ENCODE data around the gene ATXN7L1. TPM values are rescaled to one million over a fixed set of nuclear protein-coding genes. Genes with fewer than 3 reads are reported as not detected.
A peak's percentile ranks its signal among the peaks of the same experiment; 100 is the strongest.
"Not testable (repeated sequence)": the region's sequence is repeated elsewhere in the genome, so short reads cannot be mapped to it uniquely, and the experiment has no call there.

The ATXN7L1 gene
- total RNA-seq, 1 donor from 2014 or later = 5.1 TPM

DNA sequence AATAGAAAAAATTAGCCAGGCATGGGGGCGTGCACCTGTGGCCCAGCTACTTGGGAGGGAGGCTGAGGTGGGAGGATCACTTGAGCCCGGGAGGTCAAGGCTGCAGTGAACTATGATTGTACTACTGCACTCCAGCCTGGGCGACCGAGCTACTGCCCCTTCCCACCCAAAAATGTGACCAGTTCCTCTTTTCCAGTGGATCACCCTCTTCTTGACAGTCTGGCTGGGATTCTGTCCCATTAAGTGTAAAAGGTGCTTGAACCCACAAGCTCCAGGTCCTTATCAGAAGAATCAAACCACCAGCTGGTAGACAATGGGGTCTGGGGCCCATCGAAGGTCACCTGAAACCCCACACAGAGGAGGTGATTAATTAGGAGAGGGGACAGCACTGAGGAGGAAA is 14.1 kb downstream of the ATXN7L1 start:
- DNase-seq (ENCODE audit: low read depth) = no peak

DNA sequence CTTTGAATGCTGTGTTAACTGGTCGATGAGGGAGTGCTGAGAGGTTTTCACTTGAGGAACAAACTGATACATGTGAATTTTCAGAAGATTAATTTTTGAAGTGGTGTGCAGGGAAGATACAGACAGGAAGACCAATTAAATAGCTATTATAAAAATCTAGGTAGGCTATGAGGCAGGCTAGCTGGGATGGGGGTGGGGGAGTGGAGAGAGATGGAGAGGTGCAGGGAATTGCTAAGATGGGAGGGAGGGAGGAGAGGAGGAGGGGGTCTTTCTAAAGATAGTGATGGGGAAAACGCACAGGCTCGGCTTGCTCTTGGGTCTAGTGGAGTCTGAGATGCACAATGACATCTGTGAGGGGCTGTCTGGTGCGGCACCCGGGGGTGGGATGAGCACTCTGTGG is 15.2 kb downstream of the ATXN7L1 start:
- DNase-seq (ENCODE audit: low read depth) = no peak

DNA sequence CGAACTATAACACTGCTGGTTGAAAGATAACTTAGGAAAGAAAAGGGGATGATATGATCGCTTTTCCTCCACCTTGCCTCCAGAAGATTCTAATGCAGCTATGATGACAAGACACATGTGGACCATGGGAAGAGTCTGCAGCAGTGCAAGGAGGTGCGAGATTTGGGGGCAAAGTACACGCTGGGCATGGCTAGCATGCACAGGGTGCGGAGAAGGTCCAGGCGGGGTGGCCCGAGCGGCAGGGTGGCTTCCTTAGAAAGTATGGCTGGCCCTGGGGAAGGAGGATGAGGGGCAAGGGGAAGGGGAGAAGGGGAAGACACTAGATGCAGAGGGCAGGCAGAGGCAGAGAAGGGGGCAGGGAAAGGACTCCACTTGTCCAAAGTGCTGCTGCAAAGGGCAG is 15.6 kb downstream of the ATXN7L1 start:
- DNase-seq (ENCODE audit: low read depth) = no peak

DNA sequence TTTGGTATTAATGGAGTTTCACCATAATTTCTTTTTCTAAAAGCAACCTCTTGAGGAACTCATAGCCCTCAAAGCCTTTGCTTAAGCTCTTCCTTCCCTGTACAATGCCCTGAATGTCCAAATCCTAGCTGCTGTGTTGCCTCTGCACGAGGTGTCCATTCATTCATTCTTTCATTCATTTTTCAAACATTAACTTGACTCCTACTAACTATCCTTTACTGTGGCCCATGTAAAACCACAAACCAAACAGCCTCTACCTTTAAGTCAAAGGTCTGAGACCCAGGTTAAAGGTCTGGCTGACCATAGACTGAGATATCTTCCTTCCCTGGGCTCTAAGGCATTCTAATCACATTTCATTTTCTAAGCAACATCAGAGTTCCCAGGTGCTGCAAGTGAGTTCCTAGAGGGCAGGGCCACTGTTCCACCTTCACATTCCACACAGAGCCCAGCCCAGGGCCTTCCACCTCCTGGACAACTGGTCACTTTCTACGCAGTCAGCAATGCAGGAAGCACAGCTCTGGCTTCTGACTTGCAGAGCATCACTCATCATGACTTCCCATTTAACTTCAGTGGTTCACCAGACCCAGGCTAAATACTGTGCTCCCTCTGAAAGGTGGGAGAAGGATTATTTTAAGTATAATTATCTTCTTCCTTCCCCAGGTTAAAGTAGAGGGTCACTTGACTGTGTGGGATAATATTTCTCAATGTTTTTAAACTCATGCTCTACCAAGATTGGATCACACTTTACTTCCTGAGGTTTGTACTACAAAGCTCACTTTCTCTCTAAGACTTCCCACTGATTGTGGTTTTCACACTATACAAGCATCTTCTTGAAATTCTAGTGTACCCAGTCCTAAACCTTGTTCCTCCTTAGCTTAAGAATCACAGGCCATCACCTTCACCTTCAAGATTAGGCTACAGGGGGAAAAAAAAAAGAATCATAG is 19.1 kb downstream of the ATXN7L1 start:
- no peak for DNase-seq (ENCODE audit: low read depth)

DNA sequence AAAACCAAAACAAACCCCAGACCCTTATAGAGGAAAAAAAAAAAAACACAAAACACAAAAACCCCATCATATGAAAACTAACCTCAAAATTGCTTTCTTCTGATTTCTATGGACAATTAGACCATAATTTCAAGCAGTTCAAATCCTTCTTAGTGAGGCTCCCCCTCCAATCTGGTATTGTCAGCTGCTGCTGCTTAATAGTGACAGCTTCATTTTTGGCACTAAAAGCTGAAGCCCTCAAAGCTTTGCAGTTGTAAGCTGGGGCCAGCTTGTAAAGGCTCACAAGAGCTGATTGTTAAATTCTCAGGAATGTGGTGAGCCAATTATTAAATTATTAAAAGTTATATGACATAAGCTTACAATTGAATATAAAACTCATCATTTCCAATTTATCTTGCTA is 21.9 kb downstream of the ATXN7L1 start:
- DNase-seq (ENCODE audit: low read depth) = peak; percentile 52

DNA sequence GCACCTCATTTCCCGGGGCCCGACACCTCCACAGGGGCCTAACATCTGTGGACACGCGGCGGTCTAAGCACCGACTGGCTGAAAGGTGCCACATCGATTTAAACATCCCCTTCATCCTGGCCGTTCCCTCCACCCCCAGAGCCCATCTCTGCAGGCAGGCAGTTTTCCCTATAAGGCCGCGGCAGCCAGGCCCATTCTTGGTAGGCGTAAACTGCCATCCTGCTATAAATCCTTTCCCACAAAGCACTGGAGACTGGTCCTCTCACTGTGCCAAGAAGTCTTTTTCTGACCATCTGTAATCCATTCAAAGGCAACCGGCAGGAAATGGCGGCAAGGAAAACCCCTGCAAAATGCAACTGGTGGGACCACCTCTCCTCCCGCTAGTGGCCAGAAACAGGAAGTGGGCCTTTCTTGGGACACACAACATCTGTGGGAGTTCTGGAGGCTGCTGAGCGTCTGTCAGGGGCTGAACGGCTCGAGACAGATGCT is 22.4 kb downstream of the ATXN7L1 start:
- peak; percentile 32 for DNase-seq (ENCODE audit: low read depth)

DNA sequence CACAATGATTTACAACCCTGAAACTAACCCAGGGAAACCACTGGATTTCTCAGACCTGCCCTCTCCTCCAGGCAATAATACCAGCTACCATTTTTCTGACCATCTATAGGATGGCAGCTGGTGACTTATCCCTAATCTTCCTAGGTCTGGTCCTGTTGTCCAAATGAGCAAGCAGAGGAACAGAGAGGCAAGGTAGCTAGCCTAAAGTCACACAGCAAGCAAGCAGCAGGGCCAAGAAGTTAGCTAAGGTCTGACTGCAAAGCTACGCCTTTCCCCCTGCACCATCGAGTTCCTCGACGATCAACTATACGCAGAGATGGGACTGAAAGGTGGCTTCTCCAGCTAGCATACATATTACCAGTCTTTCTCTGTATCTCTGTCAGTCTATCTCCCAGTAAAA is 25.3 kb downstream of the ATXN7L1 start:
- no peak for DNase-seq (ENCODE audit: low read depth)

DNA sequence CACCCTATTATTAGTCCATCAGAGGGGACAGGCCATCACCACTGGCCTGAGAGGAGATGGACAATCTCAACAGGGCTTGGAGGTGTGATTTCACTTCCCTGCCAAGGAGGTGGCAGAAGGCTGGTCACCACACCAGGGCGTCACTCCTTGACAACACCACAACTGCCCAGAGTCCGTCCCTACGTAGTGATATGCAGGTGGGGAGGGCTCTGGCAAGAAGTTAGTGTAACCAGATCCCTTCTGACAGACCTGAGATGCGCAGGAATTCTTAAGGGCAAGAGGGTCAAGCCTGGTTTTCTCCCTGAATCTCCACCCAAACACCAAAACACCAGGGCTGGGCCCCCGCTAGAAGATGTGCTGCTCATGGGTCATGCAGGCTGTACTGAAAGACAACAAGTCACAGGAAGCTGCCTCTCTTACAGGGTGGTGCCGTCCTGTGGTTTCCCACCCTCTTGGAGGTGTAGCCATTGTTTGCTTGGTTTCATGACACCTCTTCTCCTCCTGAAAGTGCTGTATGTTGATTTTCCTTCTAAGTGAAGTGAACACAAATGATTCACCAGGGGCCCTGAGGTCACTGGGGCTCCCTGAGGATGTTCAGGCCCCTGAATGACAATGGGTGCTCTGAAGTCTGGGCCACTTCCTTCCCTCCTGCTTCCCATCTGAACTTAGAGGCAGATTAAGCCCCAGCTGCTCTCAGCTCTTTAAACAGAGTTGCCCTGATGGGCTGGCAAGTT is 27.1 kb downstream of the ATXN7L1 start:
- peak; percentile 30 for DNase-seq (ENCODE audit: low read depth)

DNA sequence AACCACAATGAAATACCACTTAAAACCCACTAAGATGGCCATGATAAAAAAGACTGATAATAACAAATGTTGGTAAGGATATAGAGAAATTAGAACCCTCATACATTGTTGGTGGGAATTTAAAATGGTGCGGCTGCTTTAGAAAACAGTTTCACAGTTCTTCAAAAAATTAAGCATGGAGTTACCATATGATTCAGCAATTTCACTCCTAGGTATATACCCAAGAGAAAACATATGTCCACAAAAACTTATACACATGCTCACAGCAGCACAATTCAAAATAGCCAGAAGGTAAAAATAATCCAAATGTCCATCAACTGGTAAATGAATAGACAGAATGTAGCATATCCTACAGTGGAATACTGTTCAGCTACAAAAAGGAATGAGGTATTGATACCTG is 30.0 kb downstream of the ATXN7L1 start:
- DNase-seq (ENCODE audit: low read depth) = no peak

DNA sequence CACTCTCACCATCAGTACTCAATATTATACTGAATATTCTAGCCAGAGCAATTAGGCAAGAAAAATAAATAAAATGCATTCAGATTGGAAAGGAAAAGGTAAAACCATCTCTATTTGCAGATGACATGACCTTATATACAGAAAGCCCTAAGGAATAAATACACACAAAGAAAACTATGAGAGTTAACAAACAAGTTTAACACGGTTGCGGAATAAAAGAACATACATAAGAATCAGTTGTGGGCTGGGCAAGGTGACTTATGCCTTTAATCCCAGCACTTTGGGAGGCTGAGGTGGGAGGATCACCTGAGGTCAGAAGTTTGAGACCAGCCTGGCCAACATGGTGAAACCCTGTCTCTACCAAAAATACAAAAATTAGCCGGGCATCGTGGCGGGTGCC is 31.7 kb downstream of the ATXN7L1 start:
- not testable (repeated sequence) for DNase-seq (ENCODE audit: low read depth)

DNA sequence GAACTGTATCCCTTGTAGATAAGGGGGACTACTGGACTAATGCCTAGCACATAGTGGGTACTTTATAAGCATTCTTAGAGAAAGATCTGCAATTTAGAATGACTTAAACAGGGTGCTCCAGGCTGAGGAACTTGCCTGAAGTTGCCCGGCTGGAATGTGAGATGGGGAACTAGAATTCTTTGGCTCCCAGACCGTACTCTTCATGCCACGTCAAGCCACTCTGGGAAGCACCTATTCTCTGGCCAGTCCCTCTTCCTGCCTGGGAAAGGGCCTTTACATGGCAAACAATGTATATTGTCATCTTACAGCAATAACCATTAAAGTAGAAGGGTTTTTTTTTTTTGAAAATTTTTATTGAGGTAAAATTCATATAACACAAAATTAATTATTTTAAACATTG is 34.5 kb downstream of the ATXN7L1 start:
- DNase-seq (ENCODE audit: low read depth) = no peak

DNA sequence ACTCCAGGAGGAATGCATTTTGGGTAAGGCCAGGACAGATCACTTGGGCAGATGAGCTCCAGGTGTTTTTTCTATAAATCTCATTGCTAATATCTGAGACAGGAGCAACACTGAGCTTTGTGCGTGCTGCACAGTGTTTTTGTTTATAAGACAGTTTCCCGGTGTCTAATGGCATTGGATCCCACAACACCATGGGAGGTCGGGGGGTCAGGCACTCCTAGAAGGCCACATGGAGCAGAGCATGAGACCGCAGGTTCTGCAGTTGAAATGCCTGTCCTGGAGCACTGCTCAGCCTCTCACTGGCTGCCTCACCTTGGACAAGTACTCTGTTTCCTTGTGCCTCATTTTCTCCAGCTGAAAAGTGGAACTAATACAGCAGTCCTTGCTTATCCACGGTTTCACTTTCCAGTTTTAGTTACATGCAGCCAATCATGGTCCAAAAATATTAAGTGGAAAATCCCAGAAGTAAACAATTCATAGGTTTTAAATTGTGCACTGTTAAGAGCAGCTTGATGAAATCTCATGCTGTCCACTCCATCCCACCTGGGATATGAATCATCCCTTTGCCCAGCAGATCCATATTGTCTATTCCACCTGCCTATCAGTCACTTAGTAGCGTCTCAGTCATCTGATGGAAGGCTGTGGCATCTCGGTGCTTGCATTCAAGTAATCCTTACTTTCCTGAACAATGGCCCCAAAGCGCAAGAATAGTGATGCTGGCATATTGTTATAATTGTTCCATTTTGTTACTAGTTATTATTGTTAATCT is 35.2 kb downstream of the ATXN7L1 start:
- DNase-seq (ENCODE audit: low read depth) = no peak

DNA sequence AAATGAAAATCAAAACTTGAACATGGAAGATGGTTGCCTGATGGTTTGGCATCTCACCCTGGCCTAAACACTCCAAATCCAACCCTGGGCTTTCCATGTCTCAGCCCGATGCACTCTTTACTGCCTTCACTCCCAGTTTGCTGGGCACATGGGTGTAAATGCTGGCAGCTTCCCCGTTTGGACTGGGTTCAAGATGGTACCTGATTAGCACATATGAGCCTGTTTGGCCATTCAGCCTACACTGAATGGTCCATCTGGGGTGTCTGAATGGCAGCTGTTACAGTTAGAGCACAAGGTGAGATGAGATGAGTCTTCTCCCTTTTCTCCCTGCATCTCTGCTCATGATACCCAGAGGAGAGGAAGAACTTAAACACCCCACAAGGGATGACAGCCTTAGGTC is 37.1 kb downstream of the ATXN7L1 start:
- no peak for DNase-seq (ENCODE audit: low read depth)

DNA sequence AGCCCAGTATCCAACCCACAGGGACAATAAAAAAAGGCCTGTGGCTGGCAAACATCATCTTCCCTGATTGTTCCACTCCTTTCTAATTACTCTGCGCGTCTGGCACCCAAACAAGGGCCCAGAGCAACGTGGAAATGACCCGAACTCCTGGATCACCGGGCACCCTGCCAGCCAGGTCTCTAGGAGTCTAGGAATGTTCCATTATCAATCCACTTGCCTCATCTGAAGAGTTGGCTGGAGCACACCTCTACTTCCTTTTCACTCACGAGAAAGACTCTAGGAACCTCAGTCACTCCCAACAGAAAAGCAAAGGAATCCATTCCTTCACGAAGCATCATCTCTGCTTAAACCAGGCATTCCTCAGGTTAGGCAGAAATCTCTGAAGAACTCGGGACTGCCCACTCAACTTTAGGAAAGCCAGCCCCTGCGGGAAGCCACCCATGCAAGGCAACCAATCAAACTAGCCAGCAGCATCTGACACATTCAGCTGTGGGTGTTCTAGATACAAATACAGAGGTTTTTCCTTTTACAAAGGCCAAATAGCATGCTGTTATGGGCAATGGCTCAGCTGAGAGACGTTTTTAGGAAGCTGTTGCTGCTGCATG is 37.7 kb downstream of the ATXN7L1 start:
- DNase-seq (ENCODE audit: low read depth) = peak; percentile 11

DNA sequence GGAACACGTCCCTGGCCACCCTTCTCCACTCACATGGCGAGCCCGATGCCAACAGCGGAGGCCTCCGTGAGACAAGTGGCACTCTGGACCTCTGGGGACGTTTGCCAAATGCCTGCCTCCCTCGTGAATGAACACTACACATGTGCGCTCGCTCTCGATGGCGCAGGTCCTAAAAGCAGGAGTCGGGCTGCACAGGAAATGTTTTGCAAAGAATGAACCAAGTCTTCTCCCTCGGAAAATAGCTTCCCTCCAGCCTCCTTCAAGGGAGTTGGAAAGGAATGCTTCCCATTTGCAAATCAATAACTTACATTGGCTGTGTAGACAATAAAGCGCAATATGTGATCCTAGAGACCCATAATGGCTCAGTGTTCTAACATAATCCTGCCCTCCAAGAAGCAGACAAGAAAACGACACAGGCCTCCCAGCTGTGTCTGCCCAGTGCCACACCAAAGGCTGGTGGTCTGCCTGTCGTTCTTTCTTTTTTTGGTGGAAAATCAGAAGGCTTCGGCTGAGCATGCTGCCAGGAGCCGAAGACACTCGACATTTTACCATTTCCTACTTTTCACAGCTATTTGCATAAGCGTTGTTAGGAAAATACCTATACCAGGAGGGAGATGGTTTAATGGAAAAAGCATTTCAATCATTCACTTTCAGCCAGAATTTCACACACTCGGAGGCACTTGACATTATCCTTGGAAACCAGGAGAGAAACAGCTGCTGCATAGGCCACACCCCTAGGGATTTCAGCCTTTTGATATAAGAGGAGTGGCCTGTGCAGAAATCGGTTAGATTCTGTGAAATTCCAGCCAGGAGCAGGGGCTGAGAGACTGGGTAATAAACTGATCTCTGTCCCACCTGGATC is 38.4 kb downstream of the ATXN7L1 start:
- DNase-seq (ENCODE audit: low read depth) = peak; percentile 67

DNA sequence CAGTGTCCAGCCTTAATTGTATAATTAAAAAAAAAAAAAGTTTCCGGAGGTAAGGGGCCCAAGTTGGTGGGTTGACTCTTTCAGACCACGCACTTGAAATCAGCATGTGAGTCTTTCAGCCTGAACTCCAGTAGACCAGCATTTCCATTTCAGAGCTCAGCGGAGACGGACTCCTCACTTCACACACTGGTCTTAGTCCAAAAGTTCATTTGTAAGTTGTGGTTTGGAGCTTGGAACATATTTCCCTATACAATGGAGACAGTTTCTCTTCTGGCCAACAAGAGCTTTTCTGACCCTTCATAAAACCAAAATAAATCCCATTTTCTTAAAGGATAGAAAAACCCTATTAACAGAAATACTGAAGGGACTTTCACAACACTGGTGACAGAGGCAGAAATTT is 41.0 kb downstream of the ATXN7L1 start:
- no peak for DNase-seq (ENCODE audit: low read depth)

DNA sequence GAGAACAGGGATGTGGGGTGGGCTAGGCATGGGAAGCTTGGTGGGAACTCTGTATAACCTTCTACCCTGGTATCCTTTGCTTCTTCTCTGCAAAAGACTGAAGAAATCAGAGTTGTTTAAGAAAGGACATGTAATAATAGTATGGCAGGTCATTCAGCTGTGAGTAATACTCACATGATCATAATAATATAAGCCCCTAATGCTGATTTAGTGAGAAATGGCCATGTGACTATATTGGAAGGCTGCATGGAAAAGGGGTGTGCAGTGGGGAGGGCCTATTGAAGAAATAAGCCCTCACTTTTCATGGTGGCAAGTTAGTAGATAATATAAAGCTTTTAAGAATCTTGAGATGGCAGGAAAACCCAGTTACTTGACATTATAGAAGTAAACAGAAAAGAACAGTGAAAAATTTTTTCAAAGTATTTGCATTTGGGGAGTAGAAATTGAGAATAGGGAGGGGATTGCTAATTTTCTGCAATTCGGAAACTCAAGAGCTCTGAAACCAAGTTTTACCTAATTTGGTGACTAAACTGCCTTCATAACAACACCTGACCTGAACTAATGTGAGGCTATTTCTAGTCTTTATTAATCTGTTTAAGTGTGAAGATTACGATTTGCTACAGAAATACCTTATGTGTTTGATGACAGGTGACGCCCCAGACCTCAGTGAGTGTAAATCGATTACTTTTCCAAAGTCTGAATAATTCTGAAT is 44.4 kb downstream of the ATXN7L1 start:
- no peak for DNase-seq (ENCODE audit: low read depth)

DNA sequence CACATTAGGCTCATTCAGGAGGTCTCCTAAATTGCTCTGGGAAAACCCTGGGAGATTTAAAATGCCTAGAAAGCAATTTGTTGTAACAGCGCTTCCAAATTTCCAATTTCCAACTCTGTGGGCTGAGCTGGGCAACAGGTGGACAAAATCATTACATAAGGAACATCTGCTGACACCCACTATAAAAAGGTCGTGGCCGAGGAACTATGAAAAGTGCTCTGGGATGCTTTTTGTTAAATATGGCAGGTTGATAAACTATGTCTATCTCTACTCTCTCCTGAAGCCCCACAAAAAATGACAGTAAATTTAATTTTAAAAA is 45.1 kb downstream of the ATXN7L1 start:
- DNase-seq (ENCODE audit: low read depth) = peak; percentile 51

DNA sequence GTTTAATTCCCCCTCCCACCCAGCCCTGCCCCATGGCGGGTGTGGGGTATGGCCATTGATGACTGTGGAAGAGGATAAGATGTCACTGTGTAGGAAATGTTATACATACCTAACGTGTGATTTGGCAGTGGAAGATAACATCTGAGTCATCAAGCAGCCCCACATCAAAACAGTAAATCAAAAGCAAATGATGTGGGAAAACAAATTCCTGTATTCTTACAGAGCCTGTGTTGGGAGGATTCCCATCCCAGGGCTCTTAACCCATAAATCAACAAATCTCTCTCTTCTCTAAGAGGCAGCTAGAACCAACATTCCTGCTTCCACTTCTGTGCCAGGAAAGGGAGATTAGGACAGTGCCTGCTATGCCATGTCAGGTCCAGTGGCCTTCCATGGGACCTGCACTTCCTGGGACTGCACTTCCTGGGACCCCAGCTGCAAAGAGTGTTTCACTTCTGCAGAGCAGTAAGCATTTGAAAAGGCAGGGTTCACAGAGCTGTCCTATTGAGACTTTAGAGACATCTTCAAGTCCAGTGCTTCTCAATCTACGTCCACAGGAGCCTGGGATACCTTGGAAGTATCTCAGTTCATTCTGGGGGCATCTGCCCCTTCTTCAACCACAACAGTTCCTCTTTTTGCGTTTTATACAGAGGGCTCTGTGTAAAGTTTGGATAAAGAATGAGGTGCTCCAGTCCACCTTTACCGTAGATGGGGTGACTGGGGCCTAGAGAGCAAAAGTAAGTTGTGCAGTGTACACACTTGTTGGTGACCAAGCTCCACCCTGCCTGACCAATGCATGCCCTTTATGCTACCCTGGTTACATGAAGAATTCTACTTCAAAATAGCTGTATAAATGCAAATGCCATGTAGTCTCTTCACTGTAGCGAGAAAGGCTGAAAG is 45.7 kb downstream of the ATXN7L1 start:
- peak; percentile 88 for DNase-seq (ENCODE audit: low read depth)
